Activated naive CD8-positive, alpha-beta T cell (primary cell): ENCODE results near the gene PIK3R3.

Experiments
- H3K27ac Mint-ChIP-seq: one replicate; pipeline ENCODE4 v1.8.0; 2021; ENCODE audit warnings: mixed read lengths
- H3K27me3 Mint-ChIP-seq: one replicate; pipeline ENCODE4 v1.8.0; 2021; ENCODE audit warnings: mixed read lengths
- H3K36me3 Mint-ChIP-seq: one replicate; pipeline ENCODE4 v1.8.0; 2021; ENCODE audit warnings: mixed read lengths
- H3K4me1 Mint-ChIP-seq: one replicate; pipeline ENCODE4 v1.8.0; 2021; ENCODE audit warnings: low read depth, mixed read lengths
- H3K4me3 Mint-ChIP-seq: one replicate; pipeline ENCODE4 v1.8.0; 2021; ENCODE audit warnings: mild to moderate bottlenecking, mixed read lengths
- H3K9me3 Mint-ChIP-seq: one replicate; pipeline ENCODE4 v1.8.0; 2021; ENCODE audit warnings: low read depth, mixed read lengths

PIK3R3 gene

GRCh38 chr1:46133181-46133658 is 791 bp upstream of the PIK3R3 start:
- Mint-ChIP-seq H3K27me3 (peaks cover 30% of the 10 kb centered on the region), H3K9me3 (no peaks in the 10 kb centered on the region), H3K27ac (peak overlapping the region; percentile 99), H3K36me3 (no peaks in the 10 kb centered on the region), H3K4me1 (peaks cover 26% of the 10 kb centered on the region), H3K4me3 (peak overlapping the region; percentile 97)

- H3K9me3 Mint-ChIP-seq, result no peaks in the 10 kb centered on the region
- H3K27me3 Mint-ChIP-seq, result peaks cover 35% of the 10 kb centered on the region
- peak overlapping the region; percentile 97 for H3K4me3 Mint-ChIP-seq
- H3K4me1 Mint-ChIP-seq, result peaks cover 26% of the 10 kb centered on the region
- H3K36me3 Mint-ChIP-seq, result no peaks in the 10 kb centered on the region
- H3K27ac Mint-ChIP-seq, result peak overlapping the region; percentile 73
Observed at GRCh38 chr1:46131712-46132528, 509 bp downstream of the PIK3R3 start.

- no peaks in the 10 kb centered on the region for H3K9me3 Mint-ChIP-seq
- no peak overlapping the region for H3K27ac Mint-ChIP-seq
- H3K36me3 Mint-ChIP-seq, result no peaks in the 10 kb centered on the region
- H3K4me1 Mint-ChIP-seq, result peaks cover 26% of the 10 kb centered on the region
- peak overlapping the region; percentile 97 for H3K4me3 Mint-ChIP-seq
- peaks cover 32% of the 10 kb centered on the region for H3K27me3 Mint-ChIP-seq
Observed at GRCh38 chr1:46131093-46131492, 1.3 kb downstream of the PIK3R3 start.

GRCh38 chr1:46130606-46131005 is 1.8 kb downstream of the PIK3R3 start:
- Mint-ChIP-seq H3K4me3 (no peak overlapping the region), H3K36me3 (no peaks in the 10 kb centered on the region), H3K9me3 (no peaks in the 10 kb centered on the region), H3K27me3 (peaks cover 32% of the 10 kb centered on the region), H3K27ac (no peak overlapping the region), H3K4me1 (peaks cover 26% of the 10 kb centered on the region)

- H3K27ac Mint-ChIP-seq, result no peak overlapping the region
- H3K4me3 Mint-ChIP-seq, result no peak overlapping the region
- H3K27me3 Mint-ChIP-seq, result peaks cover 32% of the 10 kb centered on the region
- H3K36me3 Mint-ChIP-seq, result no peaks in the 10 kb centered on the region
- H3K4me1 Mint-ChIP-seq, result peaks cover 26% of the 10 kb centered on the region
- no peaks in the 10 kb centered on the region for H3K9me3 Mint-ChIP-seq
Observed at GRCh38 chr1:46130121-46130520, 2.3 kb downstream of the PIK3R3 start.

GRCh38 chr1:46128344-46128743 is 4.1 kb downstream of the PIK3R3 start:
- Mint-ChIP-seq H3K4me1 (peaks cover 20% of the 10 kb centered on the region), H3K27ac (no peak overlapping the region), H3K9me3 (no peaks in the 10 kb centered on the region), H3K36me3 (no peaks in the 10 kb centered on the region), H3K27me3 (peaks cover 28% of the 10 kb centered on the region), H3K4me3 (no peak overlapping the region)

GRCh38 chr1:46118856-46119255 is 13.6 kb downstream of the PIK3R3 start:
- H3K4me1 Mint-ChIP-seq, result no peaks in the 10 kb centered on the region
- H3K36me3 Mint-ChIP-seq, result no peaks in the 10 kb centered on the region
- H3K27ac Mint-ChIP-seq, result no peak overlapping the region
- no peak overlapping the region for H3K4me3 Mint-ChIP-seq
- H3K9me3 Mint-ChIP-seq, result no peaks in the 10 kb centered on the region
- H3K27me3 Mint-ChIP-seq, result no peaks in the 10 kb centered on the region

- no peaks in the 10 kb centered on the region for H3K27me3 Mint-ChIP-seq
- H3K9me3 Mint-ChIP-seq, result no peaks in the 10 kb centered on the region
- H3K4me1 Mint-ChIP-seq, result no peaks in the 10 kb centered on the region
- H3K36me3 Mint-ChIP-seq, result no peaks in the 10 kb centered on the region
- no peak overlapping the region for H3K27ac Mint-ChIP-seq
- no peak overlapping the region for H3K4me3 Mint-ChIP-seq
Observed at GRCh38 chr1:46117810-46118494, 14.5 kb downstream of the PIK3R3 start.

- Mint-ChIP-seq H3K27ac (no peak overlapping the region), H3K4me3 (no peak overlapping the region), H3K9me3 (no peaks in the 10 kb centered on the region), H3K4me1 (no peaks in the 10 kb centered on the region), H3K27me3 (no peaks in the 10 kb centered on the region), H3K36me3 (no peaks in the 10 kb centered on the region)
Observed at GRCh38 chr1:46114925-46115603, 17.4 kb downstream of the PIK3R3 start.

GRCh38 chr1:46113948-46114347 is 18.5 kb downstream of the PIK3R3 start:
- peaks cover 2% of the 10 kb centered on the region for H3K27me3 Mint-ChIP-seq
- no peak overlapping the region for H3K4me3 Mint-ChIP-seq
- no peaks in the 10 kb centered on the region for H3K4me1 Mint-ChIP-seq
- H3K36me3 Mint-ChIP-seq, result no peaks in the 10 kb centered on the region
- no peaks in the 10 kb centered on the region for H3K9me3 Mint-ChIP-seq
- no peak overlapping the region for H3K27ac Mint-ChIP-seq

GRCh38 chr1:46112108-46112507 is 20.3 kb downstream of the PIK3R3 start:
- Mint-ChIP-seq H3K27ac (peak overlapping the region; percentile 5), H3K27me3 (peaks cover 2% of the 10 kb centered on the region), H3K9me3 (no peaks in the 10 kb centered on the region), H3K4me1 (no peaks in the 10 kb centered on the region), H3K36me3 (no peaks in the 10 kb centered on the region), H3K4me3 (no peak overlapping the region)

- H3K36me3 Mint-ChIP-seq, result no peaks in the 10 kb centered on the region
- H3K9me3 Mint-ChIP-seq, result no peaks in the 10 kb centered on the region
- no peaks in the 10 kb centered on the region for H3K4me1 Mint-ChIP-seq
- peaks cover 2% of the 10 kb centered on the region for H3K27me3 Mint-ChIP-seq
- H3K4me3 Mint-ChIP-seq, result no peak overlapping the region
- no peak overlapping the region for H3K27ac Mint-ChIP-seq
Observed at GRCh38 chr1:46110521-46110920, 21.9 kb downstream of the PIK3R3 start.

- Mint-ChIP-seq H3K27ac (no peak overlapping the region), H3K4me1 (peaks cover 2% of the 10 kb centered on the region), H3K27me3 (no peaks in the 10 kb centered on the region), H3K9me3 (peaks cover 8% of the 10 kb centered on the region), H3K36me3 (peaks cover 2% of the 10 kb centered on the region), H3K4me3 (no peak overlapping the region)
Observed at GRCh38 chr1:46102769-46103476, 29.5 kb downstream of the PIK3R3 start.

GRCh38 chr1:46099215-46099614 is 33.2 kb downstream of the PIK3R3 start:
- peaks cover 4% of the 10 kb centered on the region for H3K36me3 Mint-ChIP-seq

More at GRCh38 chr1:46099215-46099614, 33.2 kb downstream of the PIK3R3 start:
- Mint-ChIP-seq H3K9me3 (peaks cover 8% of the 10 kb centered on the region), H3K27ac (no peak overlapping the region), H3K4me3 (no peak overlapping the region), H3K27me3 (no peaks in the 10 kb centered on the region), H3K4me1 (peaks cover 4% of the 10 kb centered on the region)
